ENCODE measurements around the gene BCR. TPM values are rescaled to one million over a fixed set of nuclear protein-coding genes. Genes with fewer than 3 reads are reported as not detected.

BCR gene
- total RNA-seq, 1 donor from 2014 or later = 118 TPM

GRCh38 chr22:23289130-23289503, 108.8 kb downstream of the BCR start:
- no peak for DNase-seq (ENCODE audit: low read depth)
- H3K36me3 ChIP-seq (ENCODE audit: control insufficient read depth, insufficient read depth, low read length) = peaks cover 45% of the 10 kb centered on the region
- no peaks in the 10 kb centered on the region for H3K27me3 ChIP-seq (ENCODE audit: control insufficient read depth, insufficient read depth, low read length)
- H3K4me3 ChIP-seq (ENCODE audit: low read depth, low read length) = no peak overlapping the region
- TF ChIP-seq CTCF (IDR thresholded peaks at IDR 0.05; ENCODE audit: insufficient read depth, low read length, severe bottlenecking) = no peak
- no peak for FAIRE-seq

GRCh38 chr22:23289851-23290724, 109.8 kb downstream of the BCR start:
- Histone ChIP-seq H3K4me3 (ENCODE audit: low read depth, low read length) (no peak overlapping the region), H3K36me3 (ENCODE audit: control insufficient read depth, insufficient read depth, low read length) (peaks cover 46% of the 10 kb centered on the region), H3K27me3 (ENCODE audit: control insufficient read depth, insufficient read depth, low read length) (no peaks in the 10 kb centered on the region)
- peak; percentile 60 for FAIRE-seq
- peak; percentile 29 for DNase-seq (ENCODE audit: low read depth)
- peak; percentile 82 for TF ChIP-seq CTCF (IDR thresholded peaks at IDR 0.05; ENCODE audit: insufficient read depth, low read length, severe bottlenecking)

GRCh38 chr22:23291806-23292452, 111.6 kb downstream of the BCR start:
- no peak for FAIRE-seq
- no peak for TF ChIP-seq CTCF (IDR thresholded peaks at IDR 0.05; ENCODE audit: insufficient read depth, low read length, severe bottlenecking)
- Histone ChIP-seq H3K36me3 (ENCODE audit: control insufficient read depth, insufficient read depth, low read length) (peaks cover 51% of the 10 kb centered on the region), H3K4me3 (ENCODE audit: low read depth, low read length) (no peak overlapping the region), H3K27me3 (ENCODE audit: control insufficient read depth, insufficient read depth, low read length) (no peaks in the 10 kb centered on the region)
- DNase-seq (ENCODE audit: low read depth) = no peak

- FAIRE-seq (no peak), DNase-seq (ENCODE audit: low read depth) (no peak)
- no peak for TF ChIP-seq CTCF (IDR thresholded peaks at IDR 0.05; ENCODE audit: insufficient read depth, low read length, severe bottlenecking)
- H3K27me3 ChIP-seq (ENCODE audit: control insufficient read depth, insufficient read depth, low read length) = no peaks in the 10 kb centered on the region
- peaks cover 55% of the 10 kb centered on the region for H3K36me3 ChIP-seq (ENCODE audit: control insufficient read depth, insufficient read depth, low read length)
- no peak overlapping the region for H3K4me3 ChIP-seq (ENCODE audit: low read depth, low read length)
Measured at GRCh38 chr22:23292453-23293350, 112.4 kb downstream of the BCR start.

GRCh38 chr22:23293720-23294119, 113.4 kb downstream of the BCR start:
- Histone ChIP-seq H3K27me3 (ENCODE audit: control insufficient read depth, insufficient read depth, low read length) (no peaks in the 10 kb centered on the region), H3K4me3 (ENCODE audit: low read depth, low read length) (no peak overlapping the region), H3K36me3 (ENCODE audit: control insufficient read depth, insufficient read depth, low read length) (peaks cover 56% of the 10 kb centered on the region)
- TF ChIP-seq CTCF (IDR thresholded peaks at IDR 0.05; ENCODE audit: insufficient read depth, low read length, severe bottlenecking) = no peak
- DNase-seq (ENCODE audit: low read depth) (no peak), FAIRE-seq (no peak)
